Astrocyte of the spinal cord (primary cell): ENCODE results near the gene GALNT17.

ENCODE experiments used
- DNase-seq: peaks from one replicate; pipeline ENCODE4 v3.0.0; 2011; ENCODE audit warnings: low read depth, low spot score
- H3K4me3 ChIP-seq: 2 replicates; pipeline ENCODE4 v1.5.1; 2011; ENCODE audit warnings: low read depth, mild to moderate bottlenecking, low read length, moderate library complexity
- CTCF ChIP-seq: IDR thresholded peaks from 2 replicates; pipeline ENCODE4 v1.5.1; 2012; ENCODE audit warnings: low read depth, mild to moderate bottlenecking, low read length, inconsistent platforms
- in situ Hi-C: cut with HindIII; loops from 2 replicates; pipeline ENCODE4 v1.10.0; 2017; ENCODE audit warnings: low sequenced_read_pairs

GALNT17 gene

DNA sequence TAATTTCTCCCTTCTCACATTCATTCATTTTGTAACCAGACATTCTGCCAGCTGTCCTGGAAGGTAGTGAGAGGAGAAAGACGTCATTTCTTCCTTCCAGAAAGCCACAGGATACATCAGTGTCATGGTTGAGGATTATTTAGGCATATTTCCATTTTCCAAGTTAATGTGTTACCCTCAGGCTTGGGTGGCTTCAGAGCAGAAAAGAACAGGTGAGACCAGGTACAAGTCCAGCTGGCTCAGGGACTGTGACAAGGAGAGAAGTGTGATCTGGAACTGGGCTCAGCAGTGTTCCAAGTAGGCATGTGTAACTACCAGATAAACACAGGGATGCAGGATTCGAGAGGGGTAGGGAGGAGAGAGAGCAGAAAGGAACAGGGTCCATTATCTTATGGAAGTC is 386.9 kb downstream of the GALNT17 start:
- no peak for TF ChIP-seq CTCF
- H3K4me3 ChIP-seq: no peak overlapping the region
- no peak for DNase-seq
- in situ Hi-C loops: no loop called here

GRCh38 chr7:71521506-71521905 is 389.6 kb downstream of the GALNT17 start:
- no peak overlapping the region for H3K4me3 ChIP-seq
- no peak for DNase-seq
- TF ChIP-seq CTCF: no peak
- in situ Hi-C loops: no loop called here

DNA sequence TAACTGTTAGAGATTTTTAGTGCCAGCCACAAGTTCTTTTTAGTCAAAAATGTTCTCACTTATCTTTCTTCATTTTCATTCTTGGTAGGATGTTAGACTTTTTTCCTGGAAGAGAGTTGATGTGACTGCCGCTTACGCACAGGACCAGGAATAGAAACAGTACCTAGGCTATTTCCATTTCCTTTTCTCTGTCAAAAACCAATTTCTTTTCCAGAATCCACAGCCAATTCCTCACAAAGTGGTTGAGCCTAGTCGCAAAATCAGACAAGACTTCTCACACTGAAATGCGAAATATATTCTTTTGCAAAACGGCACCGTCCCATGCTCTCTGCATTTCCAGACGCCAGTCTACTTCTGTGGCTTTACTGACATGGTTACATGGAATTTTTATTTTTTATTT is 394.2 kb downstream of the GALNT17 start:
- no peak for DNase-seq
- H3K4me3 ChIP-seq: no peak overlapping the region
- TF ChIP-seq CTCF: no peak
- in situ Hi-C loops: no loop called here

GRCh38 chr7:71527213-71527612 is 395.3 kb downstream of the GALNT17 start:
- in situ Hi-C loops: no loop called here
- no peak overlapping the region for H3K4me3 ChIP-seq
- no peak for DNase-seq
- no peak for TF ChIP-seq CTCF

DNA sequence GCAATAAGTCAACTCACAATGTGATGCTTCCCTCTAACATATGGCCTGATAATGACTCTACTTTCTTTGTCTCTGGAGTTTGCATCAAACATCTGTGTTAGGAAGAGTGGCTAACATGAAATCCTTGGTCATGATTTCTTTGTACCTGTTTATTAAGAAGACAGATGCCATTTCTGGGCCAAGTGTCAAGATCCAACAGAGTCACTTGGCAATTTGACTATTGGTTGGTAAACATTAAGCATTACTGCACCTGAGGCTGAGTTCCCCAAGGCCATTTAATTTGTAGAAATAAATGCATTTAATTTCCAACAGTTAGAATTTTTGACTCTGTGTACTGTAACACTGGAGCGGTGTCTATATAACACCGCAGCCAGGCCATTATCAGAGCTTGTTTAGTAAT is 403.7 kb downstream of the GALNT17 start:
- no peak for TF ChIP-seq CTCF
- DNase-seq: no peak
- no peak overlapping the region for H3K4me3 ChIP-seq
- in situ Hi-C loops: no loop called here

DNA sequence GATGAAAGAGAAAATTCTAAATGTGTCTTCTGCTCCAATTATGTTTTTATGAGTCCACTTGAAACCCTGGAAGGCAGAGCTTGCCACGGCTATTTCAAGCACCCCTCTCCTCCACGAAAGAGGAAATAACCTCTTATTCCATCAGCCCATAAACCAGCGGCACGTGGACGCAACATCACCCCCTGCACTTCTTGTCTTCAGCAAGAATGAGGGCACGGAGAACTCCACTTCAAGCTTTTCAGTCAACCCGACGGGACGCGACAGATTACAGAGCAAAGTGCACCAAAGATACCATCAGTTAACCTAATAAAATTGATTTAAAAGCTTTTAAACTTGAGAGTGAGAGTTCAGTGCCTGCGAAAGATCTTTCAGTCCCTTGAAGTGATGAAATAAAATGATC is 406.3 kb downstream of the GALNT17 start:
- in situ Hi-C loops: no loop called here
- H3K4me3 ChIP-seq: no peak overlapping the region
- no peak for TF ChIP-seq CTCF
- no peak for DNase-seq

GRCh38 chr7:71539615-71540014 is 407.7 kb downstream of the GALNT17 start:
- in situ Hi-C loops: no loop called here
- H3K4me3 ChIP-seq: no peak overlapping the region
- no peak for TF ChIP-seq CTCF
- no peak for DNase-seq
